HG02571 (cell line): Measurements from ENCODE around the gene STOM.

Experiments
- ATAC-seq: cut with Tn5 transposase; IDR thresholded peaks from one replicate; pipeline ENCODE4 v1.9.1; 2021; ENCODE audit warnings: mild to moderate bottlenecking, moderate library complexity; ENCODE audit not compliant: unreplicated experiment

Gene STOM

GRCh38 chr9:121323449-121324151 is 46.5 kb downstream of the STOM start:
- ATAC-seq = no peak

- no peak for ATAC-seq
Measured at GRCh38 chr9:121322737-121323448, 47.2 kb downstream of the STOM start.

- no peak for ATAC-seq
Measured at GRCh38 chr9:121322037-121322736, 47.9 kb downstream of the STOM start.

GRCh38 chr9:121321016-121321503 is 49.0 kb downstream of the STOM start:
- no peak for ATAC-seq

GRCh38 chr9:121319383-121319780 is 50.7 kb downstream of the STOM start:
- no peak for ATAC-seq

GRCh38 chr9:121318631-121319382 is 51.2 kb downstream of the STOM start:
- ATAC-seq = no peak

- ATAC-seq = no peak
Measured at GRCh38 chr9:121317737-121318630, 52.1 kb downstream of the STOM start.

- ATAC-seq = no peak
Measured at GRCh38 chr9:121316852-121317373, 53.1 kb downstream of the STOM start.

- ATAC-seq = no peak
Measured at GRCh38 chr9:121316378-121316777, 53.7 kb downstream of the STOM start.

- ATAC-seq = no peak
Measured at GRCh38 chr9:121313458-121314152, 56.4 kb downstream of the STOM start.

- ATAC-seq = no peak
Measured at GRCh38 chr9:121312169-121312568, 57.9 kb downstream of the STOM start.

- no peak for ATAC-seq
Measured at GRCh38 chr9:121310571-121310970, 59.5 kb downstream of the STOM start.

GRCh38 chr9:121309833-121310425 is 60.1 kb downstream of the STOM start:
- no peak for ATAC-seq

- no peak for ATAC-seq
Measured at GRCh38 chr9:121309171-121309570, 60.9 kb downstream of the STOM start.

GRCh38 chr9:121308765-121309164 is 61.3 kb downstream of the STOM start:
- no peak for ATAC-seq

GRCh38 chr9:121307976-121308375 is 62.1 kb downstream of the STOM start:
- no peak for ATAC-seq

GRCh38 chr9:121305269-121305994 is 64.6 kb downstream of the STOM start:
- no peak for ATAC-seq

- no peak for ATAC-seq
Measured at GRCh38 chr9:121304707-121305106, 65.3 kb downstream of the STOM start.
